CD4-positive, alpha-beta T cell treated with Interleukin-1 beta for 1 hour (primary cell): Measurements from ENCODE around the gene EQTN.

ENCODE experiments used
- DNase-seq, 2 donors: peaks; one replicate each; pipeline ENCODE4 v3.0.0-alpha.2; 2020 to 2022

The EQTN gene

DNA sequence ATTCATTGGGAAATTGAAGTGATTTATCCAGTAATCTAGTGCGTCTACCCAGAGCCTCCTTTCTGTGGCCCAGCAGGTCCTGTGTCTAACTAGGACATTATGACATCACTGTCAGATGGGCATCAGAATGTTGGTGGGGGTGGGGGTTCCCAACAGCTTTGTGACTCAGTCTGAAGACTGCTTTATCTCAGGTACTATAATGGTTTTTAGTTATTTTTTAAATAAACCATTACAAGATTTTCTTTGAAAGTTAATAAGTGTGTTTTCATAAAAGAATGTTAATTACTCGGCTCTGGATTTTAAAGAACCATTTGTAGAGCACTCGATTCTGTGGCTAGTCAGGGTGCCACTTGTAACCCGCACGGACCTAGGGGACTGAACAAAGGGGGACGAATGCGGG is at the start of gene EQTN:
TSS of gene EQTN (minus strand) at position 101 of the 400 bp plus-strand sequence. CDS start at position 6, 95 bp downstream.
- no peak for DNase-seq

- DNase-seq: no peak
Measured at GRCh38 chr9:27344776-27345175, 47.8 kb upstream of the EQTN start.

DNA sequence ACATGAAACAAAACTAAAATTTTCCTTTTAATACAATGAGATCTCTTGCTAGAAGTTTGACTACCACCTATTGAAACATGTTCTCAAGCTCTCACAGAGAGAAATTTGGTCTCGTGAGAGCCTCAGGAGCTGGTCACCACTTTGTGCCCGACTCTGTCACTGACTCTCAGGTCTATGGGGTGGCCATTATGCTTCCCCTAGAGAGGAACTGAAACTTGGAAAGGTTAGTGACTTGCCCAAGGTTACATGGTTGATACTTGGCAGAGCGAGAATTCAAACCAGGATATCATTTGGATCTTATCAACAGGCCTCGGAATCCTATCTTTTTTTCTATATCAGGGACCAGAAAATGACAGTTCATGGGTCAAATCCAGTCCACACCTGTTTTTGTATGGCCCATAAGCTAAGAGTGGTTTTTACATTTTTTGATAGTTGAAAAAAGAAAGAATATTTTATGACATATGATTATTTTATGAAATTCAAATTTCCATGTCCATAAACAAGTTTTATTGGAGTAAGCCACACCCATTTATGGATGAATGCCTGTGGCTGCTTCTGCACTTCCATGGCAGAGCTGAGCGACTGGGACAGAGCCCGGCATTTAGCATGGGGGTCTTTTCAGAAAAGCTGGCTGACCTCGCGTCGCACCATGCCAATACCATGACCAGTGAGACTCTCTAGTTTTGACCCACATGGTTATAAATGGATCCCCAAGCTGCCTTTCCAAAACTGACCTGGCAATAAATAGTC is 44.8 kb upstream of the EQTN start:
- DNase-seq: no peak

- DNase-seq: no peak
Measured at GRCh38 chr9:27340961-27341511, 44.1 kb upstream of the EQTN start.

DNA sequence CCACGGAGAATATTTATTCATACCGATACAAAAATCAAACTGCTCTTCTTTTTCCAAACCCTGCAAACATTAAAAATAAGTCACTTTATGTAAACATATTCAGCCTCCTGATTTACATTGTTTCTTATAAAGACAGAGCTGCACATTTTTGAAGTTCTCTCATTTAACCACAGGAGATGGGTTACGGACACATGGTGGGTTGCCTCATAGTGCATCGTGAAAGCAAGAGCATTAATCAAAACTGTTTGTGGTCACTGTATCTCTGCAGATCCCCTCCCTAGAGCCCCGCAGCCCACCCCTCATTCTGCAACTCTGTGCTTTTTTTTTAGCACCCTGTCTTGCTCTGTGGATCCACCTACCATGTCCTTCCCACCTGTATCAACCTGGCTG is 43.3 kb upstream of the EQTN start:
- DNase-seq: no peak

GRCh38 chr9:27339661-27340284 is 42.8 kb upstream of the EQTN start:
- DNase-seq: no peak

DNA sequence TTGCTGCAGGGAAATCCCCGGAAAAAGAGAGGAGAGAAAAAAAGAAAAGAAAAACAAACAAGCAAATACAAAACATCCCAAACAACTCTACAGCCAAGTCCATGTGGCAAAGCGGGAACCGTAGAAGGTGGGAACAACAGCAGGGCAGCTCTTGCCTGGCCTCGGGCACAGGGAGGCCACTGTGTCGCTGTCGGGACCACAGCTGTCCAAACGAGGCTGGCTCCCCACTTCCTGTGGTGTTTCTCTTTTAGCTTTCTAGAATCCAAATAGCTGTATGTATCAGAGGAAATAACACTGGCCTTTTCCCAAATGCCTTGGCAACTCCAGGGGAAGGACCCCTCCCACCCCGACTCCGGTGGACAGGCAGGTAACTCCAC is 41.6 kb upstream of the EQTN start:
- no peak for DNase-seq

DNA sequence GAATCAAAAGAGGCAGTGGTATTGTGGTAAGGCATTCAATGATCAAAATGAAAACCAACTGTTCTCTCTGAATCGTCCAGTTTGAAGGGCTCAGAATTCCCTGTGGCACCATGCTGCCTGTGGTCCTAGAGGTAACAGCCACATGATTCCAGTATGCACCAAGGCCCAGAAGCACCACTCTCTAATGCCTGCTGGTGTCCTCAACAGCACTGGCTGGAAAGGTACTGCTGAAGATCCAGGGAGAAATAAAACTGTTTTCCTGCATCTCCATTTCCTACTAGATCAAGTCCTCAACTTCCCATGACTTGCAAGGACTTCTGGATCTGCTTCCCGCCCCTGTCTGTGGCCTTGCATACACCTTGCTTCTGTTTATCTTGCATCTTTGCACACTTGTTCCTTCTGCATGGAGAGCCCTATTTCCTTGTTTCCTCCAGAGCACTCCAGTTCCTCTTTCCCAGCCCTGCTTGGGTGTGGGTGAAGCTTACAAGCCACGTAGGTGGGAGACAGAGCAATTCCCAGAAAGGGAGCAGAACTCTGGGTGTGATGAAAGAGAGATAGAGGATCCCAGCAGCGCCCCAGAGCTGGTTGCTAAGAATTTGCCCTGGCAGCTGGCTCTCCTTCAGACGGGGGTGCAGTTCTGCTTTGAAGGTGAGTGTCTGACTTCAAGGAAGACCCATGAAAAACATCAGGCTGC is 41.0 kb upstream of the EQTN start:
- no peak for DNase-seq

DNA sequence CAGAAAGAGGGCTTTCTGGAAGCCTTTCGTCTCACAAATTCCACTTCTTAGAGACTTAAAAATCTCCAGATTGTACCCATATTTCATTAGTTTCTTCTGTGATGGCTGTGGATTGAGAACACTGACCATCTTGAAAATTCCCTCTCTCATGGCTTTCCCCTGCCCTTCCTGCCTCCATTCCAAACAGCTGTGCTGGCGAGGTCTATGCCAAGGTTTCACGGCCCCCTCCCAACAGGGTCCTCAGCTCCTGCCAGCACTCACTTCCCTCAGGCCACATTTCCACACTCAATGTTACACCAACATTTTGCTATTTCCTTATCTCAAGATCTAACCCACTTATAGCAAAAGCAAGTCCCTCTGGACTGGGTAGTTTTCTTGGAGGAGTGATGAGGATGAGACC is 40.3 kb upstream of the EQTN start:
- no peak for DNase-seq

DNA sequence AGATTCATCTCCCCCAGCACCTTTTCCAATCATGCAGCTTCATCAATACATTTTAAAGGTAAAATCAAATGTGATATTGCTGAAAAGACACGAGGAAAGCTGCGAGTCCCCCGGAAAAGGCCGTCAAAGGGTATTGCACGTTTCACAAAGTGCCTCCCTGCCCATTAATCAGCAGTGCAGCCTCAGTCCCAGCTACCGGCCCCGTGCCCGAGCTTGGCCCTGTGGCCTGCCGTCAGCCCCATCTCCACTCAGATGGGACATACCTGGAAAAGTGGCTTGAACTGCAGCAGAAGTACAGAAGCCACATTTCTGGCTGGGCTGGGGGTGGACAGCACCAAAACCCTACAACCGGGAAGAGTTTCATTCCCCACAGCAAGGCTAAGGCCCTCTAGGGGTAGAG is 39.9 kb upstream of the EQTN start:
- DNase-seq: no peak

DNA sequence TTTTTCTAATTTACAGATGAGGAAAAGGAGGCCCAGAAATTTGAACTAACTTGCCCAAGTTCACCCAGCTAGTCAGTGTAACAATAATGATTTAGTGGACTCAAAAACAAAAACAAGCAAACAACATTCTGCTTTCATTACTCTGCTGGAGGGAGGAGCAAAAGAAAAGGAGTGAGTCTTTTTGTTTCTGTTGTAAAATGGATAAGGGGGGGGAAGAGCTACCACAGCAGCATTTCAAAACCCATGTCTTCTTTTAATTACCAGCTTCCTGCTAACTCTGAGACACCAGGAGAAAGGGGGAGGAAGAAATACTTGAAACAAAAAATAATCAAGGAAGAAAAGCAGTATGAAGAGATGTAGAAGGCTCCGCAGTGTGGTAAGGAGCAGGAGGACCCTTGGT is 39.2 kb upstream of the EQTN start:
- no peak for DNase-seq

GRCh38 chr9:27335075-27335474 is 38.1 kb upstream of the EQTN start:
- peak in 1 of 2 donors; percentile 46 for DNase-seq

- DNase-seq: peak; percentile 45 to 52
Measured at GRCh38 chr9:27333241-27334052, 36.5 kb upstream of the EQTN start.

- DNase-seq: no peak
Measured at GRCh38 chr9:27331393-27331792, 34.4 kb upstream of the EQTN start.

DNA sequence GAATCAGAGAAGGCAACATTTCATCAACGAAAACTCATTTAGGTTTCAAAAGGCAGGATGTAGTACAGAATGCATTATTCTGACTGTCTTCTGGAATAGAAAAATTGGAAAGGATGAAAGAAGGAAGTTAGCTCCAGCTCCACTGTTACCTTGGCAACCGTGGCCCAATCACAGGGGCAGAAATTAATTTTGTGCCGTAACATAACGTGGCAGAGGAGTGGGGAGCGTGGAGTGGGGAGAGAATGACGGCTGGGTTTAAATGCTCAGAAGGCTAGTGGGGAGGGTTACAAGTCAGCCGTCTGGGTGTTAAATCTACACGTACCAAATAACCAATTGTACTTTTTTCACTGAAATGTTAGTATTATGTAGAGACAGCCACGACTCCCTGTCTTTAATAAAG is 32.3 kb upstream of the EQTN start:
- no peak for DNase-seq

- no peak for DNase-seq
Measured at GRCh38 chr9:27328483-27328882, 31.5 kb upstream of the EQTN start.

DNA sequence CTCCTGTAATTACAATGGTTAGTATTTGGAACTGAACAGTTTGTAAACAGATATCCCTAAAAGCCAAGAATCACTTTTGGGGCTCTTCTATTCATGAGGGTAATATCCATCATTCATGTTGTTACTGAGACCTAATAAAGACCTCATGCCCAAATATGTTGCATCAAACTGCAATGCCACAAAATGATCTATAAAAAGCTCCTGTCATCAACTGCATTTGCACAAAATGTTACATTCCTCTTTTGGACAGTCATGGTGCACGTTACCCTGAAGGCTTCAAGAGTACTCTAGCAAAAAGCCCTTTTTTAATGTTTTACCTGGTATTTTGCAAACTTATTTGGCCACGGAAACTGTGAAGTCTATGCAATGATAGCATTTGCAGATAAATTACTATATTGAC is 14.2 kb upstream of the EQTN start:
- no peak for DNase-seq

GRCh38 chr9:27310582-27310981 is 13.6 kb upstream of the EQTN start:
- DNase-seq: no peak

DNA sequence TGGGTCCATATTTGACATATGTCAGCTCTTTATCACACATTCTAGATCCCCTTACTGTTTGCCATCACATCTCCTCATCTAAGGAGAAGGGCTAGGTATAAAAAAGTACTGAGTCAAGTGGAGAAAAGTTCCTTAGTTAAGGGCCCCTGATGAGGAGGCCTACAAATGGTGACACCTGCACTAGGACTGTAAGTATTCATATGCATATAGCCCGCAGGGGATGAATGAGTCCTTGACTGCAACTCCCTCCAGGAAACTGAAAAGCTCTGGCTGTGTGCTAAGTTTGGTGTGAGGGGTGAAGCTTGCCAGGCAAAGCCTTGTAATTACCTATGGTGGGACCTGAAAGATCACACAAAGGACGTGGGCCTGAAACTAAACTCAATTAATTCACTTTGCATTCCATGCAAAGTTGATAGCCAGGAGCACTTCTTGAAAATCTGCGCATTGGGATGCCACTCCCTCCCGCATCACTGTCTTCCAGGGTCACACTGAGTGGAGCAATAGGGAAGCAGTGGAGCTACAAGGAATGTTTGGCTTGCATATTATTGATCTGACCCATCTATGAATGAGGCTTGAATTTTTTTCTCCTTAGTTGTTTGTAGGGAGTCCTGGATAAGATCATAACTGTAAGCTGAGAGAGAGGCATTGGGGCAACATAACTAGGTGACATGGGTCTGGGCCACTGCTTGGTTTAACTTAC is 11.9 kb upstream of the EQTN start:
- DNase-seq: no peak

- DNase-seq: no peak
Measured at GRCh38 chr9:27304521-27304920, 7.6 kb upstream of the EQTN start.

DNA sequence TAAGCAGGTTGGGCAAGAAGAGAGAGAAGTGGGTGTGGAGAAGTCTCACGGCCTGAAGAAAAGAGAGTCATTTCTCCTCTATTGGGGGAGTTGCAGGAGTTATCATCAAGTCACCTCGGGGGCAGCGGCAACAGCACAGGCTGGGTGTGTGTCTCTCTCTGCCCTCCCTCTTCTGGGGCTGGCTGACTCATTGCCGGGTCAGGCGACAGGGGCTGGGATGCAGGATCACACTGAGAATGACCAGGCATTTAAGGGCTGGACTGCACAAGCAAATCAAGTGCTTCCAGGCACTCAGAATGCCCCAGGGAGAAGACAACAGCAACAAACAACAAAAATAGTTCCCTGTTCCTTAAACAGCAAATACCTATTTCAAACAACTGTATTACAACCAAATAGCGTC is 6.3 kb upstream of the EQTN start:
- no peak for DNase-seq

DNA sequence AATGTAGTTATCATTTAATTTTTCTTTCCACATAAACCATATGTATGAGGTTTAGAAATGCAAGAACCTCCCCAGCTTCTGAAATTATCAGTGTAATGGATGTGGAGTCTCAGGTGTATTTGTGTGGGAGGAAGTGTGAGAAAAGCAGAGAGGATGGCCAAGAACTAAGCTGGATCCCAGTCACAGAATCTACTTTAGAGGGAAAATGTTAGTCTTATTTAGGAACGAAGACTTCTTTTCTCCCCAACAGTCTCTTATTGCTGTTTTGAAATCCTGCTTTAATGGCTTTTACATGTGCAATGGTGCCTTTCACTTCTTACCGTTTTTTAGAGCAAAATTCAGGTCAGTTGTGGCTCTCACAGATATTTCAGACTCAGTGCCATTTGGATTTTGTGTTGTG is 3.0 kb downstream of the EQTN start:
- DNase-seq: no peak
